ENCODE measurements around the gene IGF1R.

GRCh38 chr15:98951493-98952320 is 303.4 kb downstream of the IGF1R start:
- no peak for TF ChIP-seq POLR2A (IDR thresholded peaks at IDR 0.05; ENCODE audit: low read length)
- no peak for TF ChIP-seq GATA1 (IDR thresholded peaks at IDR 0.05; ENCODE audit: low read depth, low read length)
